MG63 (cell line): ENCODE measurements around the gene DIAPH1. TPM values are rescaled to one million over a fixed set of nuclear protein-coding genes. Genes with fewer than 3 reads are reported as not detected.

ENCODE experiments used
- DNase-seq: peaks from one replicate; pipeline ENCODE4 v3.0.0-alpha.2; 2020
- H3K27me3 ChIP-seq: fragments of 250-450 bp; sonication (Bioruptor Pico); 2 replicates; pipeline ENCODE4 v1.5.1; 2020; ENCODE audit warnings: mild to moderate bottlenecking, moderate library complexity
- H3K36me3 ChIP-seq: fragments of 250-450 bp; sonication (Bioruptor Pico); 2 replicates; pipeline ENCODE4 v1.5.1; 2020; ENCODE audit warnings: mild to moderate bottlenecking, moderate library complexity
- H3K4me3 ChIP-seq: fragments of 250-450 bp; sonication (Bioruptor Pico); 2 replicates; pipeline ENCODE4 v1.5.1; 2020; ENCODE audit warnings: mild to moderate bottlenecking, moderate library complexity
- H3K9me3 ChIP-seq: fragments of 250-450 bp; sonication (Bioruptor Pico); 2 replicates; pipeline ENCODE4 v1.5.1; 2020; ENCODE audit warnings: mild to moderate bottlenecking, moderate library complexity
- total RNA-seq: library from RNA; depleted of rRNA; stranded (reverse); fragments of >200 nt; shearing (Covaris generic); gene quantifications from 2 replicates; pipeline ENCODE4 v1.2.3, GENCODE V29; 2014; ENCODE audit warnings: low replicate concordance

DIAPH1 gene
- total RNA-seq, 1 experiment from 2014 or later = 43.9 TPM

DNA sequence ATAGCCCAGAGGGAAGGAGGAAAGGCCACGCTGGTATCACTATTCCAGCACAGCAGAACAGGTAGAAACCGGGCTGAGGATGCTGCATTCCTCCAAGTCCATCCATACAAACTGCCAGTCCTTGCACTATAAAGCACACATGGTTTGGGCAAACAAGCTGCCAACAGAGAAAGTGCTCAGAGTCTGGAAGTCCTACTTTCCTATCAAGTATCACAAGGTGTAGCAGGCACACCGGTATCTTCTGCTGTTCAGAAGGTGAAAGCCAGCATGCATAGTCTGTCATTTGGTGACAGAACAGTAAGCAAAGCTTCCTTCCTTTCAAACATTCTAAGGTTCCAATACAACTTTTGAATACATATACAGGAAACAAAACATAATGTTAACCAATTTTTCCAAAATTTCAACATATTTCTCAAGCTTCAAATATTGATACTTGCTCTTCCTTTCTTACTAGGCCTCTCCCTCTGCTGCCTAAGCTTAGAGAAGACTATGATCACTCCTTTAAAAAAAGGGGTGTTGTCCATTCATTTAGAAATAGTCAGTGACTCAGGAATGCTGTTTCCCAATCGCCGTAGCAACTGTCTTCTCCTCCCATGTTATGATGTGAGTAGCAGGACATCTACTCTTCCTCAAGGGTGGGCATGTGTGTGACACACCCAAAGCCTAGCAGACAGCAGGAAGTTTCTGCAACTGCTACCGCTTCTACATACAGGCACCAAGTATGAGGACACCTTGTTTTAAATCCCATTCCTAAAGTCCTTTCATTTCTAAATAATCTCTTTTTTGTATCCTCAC, 14.7 kb downstream of the DIAPH1 start:
- peak; percentile 91 for DNase-seq
- Histone ChIP-seq H3K4me3 (peak overlapping the region; percentile 1; the same call in 1 of the 2 replicates), H3K9me3 (no peaks in the 10 kb centered on the region), H3K27me3 (no peaks in the 10 kb centered on the region), H3K36me3 (peaks cover 7% of the 10 kb centered on the region; the same call in 1 of the 2 replicates)

DNA sequence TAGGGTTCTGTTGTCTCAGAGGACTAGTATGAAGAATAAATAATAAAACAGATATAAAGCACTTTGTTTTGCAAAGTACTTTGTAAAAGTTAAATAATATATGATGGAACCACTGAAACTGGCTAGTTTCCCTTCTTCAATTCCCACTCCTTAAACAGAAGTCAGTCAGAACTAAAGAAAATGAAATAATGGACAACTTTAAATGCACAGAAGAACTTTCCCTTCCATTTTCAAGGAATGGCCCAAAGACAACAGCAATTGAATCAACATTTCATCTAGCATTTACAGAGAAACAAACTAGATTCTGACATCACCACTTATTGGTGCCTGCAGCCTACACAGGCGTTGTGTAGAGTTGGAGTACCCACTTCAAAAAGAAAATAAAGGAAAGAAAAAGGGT, 16.2 kb downstream of the DIAPH1 start:
- Histone ChIP-seq H3K27me3 (no peaks in the 10 kb centered on the region), H3K4me3 (no peak overlapping the region), H3K9me3 (no peaks in the 10 kb centered on the region), H3K36me3 (peaks cover 7% of the 10 kb centered on the region; the same call in 1 of the 2 replicates)
- DNase-seq = no peak

DNA sequence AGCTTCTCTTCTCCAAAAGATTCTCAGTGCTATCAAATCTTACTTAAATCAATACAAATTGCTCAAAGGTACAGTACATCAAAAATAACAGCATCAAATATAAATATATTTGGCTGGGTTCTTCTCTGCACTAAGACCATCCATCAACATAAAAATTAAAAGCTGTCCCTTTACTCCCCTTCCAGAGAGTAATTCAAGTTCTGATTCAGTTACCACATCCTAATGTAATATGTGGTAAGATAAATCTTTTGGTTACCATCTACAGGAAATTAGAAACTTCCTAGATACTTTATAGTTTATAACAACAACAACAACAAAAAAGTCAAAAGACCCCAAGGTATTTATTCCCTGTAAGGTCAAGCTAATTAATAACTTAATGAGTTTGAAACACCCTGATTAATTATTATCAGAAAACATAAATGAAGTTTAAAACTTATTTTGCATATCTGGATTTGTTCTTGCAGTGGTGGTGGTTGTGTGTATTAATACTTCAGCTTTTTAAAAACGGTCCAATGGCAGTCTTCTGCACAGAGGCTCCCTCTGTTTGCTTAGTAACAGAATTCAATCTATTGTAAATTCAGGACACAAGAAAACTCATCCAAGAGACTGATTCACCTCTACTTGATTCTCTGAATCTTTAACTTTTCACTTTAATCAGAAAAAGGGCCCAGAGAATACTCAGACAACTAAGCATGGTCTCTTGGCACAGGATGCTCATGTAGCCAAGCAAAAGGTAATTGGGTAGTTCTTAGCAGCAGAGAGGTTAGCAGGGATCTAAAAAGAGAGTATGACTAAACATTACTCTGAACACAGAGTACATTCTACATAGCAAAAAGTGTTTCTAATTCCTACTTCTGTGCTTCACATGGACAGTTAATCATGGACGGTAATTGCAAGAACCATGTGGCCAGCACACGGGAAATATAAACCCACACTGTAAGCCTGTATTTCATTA, 20.1 kb downstream of the DIAPH1 start:
- H3K36me3 ChIP-seq = peaks cover 22% of the 10 kb centered on the region
- no peaks in the 10 kb centered on the region for H3K27me3 ChIP-seq
- no peaks in the 10 kb centered on the region for H3K9me3 ChIP-seq
- H3K4me3 ChIP-seq = no peak overlapping the region
- no peak for DNase-seq

DNA sequence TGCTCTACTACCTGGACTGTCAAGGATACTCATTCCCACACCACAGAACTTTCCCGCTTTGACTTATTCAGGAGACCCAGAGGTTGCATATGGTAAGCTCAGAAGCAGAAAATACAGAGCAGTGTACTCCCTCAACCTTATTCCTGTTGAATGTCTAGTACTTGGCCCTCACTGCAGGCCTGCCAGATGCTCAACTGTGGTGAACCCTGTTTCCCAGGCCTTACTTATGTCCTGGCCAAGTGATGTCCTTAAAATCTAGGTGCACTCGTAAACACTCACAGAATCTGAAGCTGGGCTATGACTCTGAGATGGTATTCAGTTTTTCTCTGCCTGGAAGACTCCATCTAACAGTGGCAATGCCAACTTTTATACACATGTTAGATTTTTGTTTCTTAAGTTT, 21.0 kb downstream of the DIAPH1 start:
- H3K4me3 ChIP-seq = no peak overlapping the region
- peaks cover 24% of the 10 kb centered on the region for H3K36me3 ChIP-seq
- H3K9me3 ChIP-seq = no peaks in the 10 kb centered on the region
- no peak for DNase-seq
- H3K27me3 ChIP-seq = no peaks in the 10 kb centered on the region

DNA sequence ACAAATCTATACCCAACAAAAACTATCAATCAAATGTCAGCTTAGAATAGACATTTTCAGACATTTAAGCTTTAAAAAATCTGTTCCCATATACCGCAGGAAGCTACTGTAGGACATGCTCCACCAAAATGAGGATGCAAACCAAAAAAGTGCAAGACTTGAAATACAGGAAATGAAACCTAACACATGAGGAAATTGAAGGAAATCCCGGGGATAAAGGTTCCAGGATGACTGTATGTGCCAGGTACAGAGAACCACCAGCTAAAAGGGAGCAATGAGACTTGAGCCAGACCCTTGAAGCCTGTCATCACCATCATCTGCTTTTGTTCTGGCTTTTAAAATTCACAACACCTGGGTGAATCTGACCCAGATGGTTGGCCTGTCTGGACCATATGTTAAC, 21.4 kb downstream of the DIAPH1 start:
- no peak overlapping the region for H3K4me3 ChIP-seq
- peaks cover 20% of the 10 kb centered on the region for H3K36me3 ChIP-seq
- H3K9me3 ChIP-seq = no peaks in the 10 kb centered on the region
- no peaks in the 10 kb centered on the region for H3K27me3 ChIP-seq
- DNase-seq = no peak

DNA sequence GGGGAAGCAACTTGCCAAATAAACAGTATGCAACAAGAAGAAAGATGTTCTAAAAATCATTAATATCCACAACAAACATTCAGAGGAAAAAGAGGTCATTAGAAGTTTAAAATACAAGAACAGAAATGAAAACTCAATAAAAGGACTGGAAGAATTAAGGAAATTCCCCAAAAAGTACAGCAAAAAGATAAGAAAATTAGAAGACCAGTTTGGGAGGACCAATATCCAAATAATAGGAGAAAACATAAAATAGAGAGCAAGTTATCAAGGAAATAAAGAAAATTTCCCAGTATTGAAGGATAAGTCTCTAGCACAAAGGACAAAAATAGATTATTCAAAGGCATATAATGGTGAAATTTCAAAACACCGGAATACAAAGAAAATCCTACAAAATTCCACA, 21.9 kb downstream of the DIAPH1 start:
- H3K4me3 ChIP-seq = no peak overlapping the region
- peaks cover 19% of the 10 kb centered on the region for H3K36me3 ChIP-seq
- no peak for DNase-seq
- no peaks in the 10 kb centered on the region for H3K9me3 ChIP-seq
- no peaks in the 10 kb centered on the region for H3K27me3 ChIP-seq

DNA sequence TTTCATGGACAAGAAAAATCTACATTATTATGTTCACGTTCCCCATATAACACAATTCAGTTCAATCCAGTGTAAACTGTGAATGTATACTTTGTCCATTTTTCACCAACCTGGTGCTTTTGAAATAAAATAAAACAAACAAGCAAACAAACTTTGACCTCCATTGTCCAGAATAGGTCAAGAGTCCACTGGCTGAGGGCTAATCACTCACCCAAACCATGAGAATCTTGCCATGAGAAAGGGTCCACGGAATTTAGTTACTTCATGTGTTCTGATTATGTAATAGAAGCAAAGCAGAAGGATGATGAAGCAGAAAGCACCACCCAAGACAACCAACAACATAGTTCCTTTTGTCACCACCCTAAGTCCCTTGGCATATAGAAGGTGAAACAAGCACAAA, 28.7 kb downstream of the DIAPH1 start:
- no peaks in the 10 kb centered on the region for H3K9me3 ChIP-seq
- H3K27me3 ChIP-seq = no peaks in the 10 kb centered on the region
- H3K4me3 ChIP-seq = no peak overlapping the region
- DNase-seq = no peak
- peaks cover 37% of the 10 kb centered on the region for H3K36me3 ChIP-seq

DNA sequence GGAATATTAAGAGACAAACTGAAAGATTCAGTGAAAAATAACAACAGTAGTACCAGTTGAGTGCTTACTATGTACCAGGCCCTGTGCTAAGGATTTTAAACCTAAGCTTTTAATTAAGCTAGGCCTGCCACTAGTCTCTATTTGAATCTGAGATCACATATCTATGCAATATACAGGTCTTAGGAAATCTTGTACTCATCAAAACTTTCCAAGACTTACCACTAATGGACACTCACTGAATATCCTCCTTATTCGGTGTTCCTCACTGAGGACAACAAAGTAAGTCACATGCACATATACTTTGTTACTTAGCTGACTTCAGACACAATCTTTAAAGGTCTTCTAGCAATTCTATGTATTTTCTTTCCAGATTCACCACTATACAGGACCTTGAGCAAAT, 32.6 kb downstream of the DIAPH1 start:
- Histone ChIP-seq H3K27me3 (no peaks in the 10 kb centered on the region), H3K9me3 (no peaks in the 10 kb centered on the region), H3K4me3 (no peak overlapping the region), H3K36me3 (peaks cover 59% of the 10 kb centered on the region)
- no peak for DNase-seq

DNA sequence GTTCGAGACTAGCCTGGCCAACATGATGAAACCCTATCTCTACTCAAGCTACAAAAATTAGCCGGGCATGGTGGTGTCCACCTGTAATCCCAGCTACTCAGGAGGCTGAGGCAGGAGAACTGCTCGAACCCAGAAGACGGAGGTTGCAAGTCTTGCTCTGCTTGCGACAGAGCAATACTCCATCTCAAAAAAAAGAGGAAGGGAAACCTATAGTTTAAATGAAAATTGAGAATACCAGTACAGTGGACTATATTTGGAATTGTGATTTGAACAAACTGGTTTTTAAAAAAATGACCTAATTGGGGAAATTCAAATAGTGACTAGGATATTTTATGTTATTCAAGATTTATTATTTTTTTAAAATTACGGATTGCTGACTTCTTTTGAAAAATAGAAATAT, 33.2 kb downstream of the DIAPH1 start:
- Histone ChIP-seq H3K4me3 (no peak overlapping the region), H3K36me3 (peaks cover 65% of the 10 kb centered on the region), H3K27me3 (no peaks in the 10 kb centered on the region), H3K9me3 (no peaks in the 10 kb centered on the region)
- no peak for DNase-seq

DNA sequence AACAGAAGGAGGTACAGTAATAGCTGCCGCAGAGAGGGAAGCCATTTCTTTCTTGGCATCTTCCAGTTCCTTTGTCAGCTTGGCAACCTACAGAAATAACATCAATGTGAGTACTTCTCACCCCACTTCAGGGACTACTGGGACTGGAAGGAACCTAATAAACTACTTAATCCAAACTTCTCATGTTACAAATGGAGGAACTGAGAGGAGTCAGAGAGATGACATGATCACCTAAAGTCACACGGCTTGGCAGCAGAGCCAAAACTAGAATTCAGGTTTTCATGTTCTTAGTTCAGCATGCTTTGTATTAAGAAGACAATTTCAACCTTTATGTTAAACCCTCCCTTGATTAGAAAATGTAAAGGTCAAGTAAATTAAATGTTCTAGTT, 44.7 kb downstream of the DIAPH1 start:
- Histone ChIP-seq H3K36me3 (peaks cover 78% of the 10 kb centered on the region), H3K4me3 (no peak overlapping the region), H3K9me3 (no peaks in the 10 kb centered on the region), H3K27me3 (no peaks in the 10 kb centered on the region)
- no peak for DNase-seq

DNA sequence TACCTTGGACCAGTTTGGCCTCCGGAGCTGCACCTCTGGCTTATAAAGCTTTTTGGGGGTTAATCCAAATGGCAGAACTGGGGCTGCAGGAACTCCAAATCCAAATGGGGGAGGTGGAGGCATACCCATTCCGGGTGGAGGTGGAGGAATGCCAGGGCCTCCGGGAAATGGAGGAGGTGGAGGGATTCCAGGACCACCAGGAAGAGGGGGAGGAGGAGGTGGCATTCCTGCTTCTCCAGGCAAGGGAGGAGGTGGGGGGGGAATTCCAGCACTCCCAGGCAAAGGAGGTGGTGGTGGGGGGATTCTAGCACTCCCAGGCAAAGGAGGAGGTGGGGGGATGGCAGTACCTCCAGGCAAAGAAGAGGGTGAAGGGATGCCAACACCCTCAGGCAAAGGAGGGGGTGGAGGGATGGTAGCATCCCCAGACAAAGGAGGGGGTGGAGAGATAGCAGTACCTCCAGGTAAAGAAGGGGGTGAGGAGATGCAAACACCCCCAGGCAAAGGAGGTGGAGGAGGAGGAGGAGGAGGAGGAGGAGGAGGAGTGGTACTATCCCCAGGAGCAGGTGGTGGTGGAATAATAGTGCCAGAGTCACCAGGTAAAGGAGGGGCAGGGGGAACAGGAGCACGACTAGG, 45.2 kb downstream of the DIAPH1 start:
- Histone ChIP-seq H3K27me3 (no peaks in the 10 kb centered on the region), H3K4me3 (no peak overlapping the region), H3K36me3 (peaks cover 73% of the 10 kb centered on the region), H3K9me3 (no peaks in the 10 kb centered on the region)
- DNase-seq = no peak

DNA sequence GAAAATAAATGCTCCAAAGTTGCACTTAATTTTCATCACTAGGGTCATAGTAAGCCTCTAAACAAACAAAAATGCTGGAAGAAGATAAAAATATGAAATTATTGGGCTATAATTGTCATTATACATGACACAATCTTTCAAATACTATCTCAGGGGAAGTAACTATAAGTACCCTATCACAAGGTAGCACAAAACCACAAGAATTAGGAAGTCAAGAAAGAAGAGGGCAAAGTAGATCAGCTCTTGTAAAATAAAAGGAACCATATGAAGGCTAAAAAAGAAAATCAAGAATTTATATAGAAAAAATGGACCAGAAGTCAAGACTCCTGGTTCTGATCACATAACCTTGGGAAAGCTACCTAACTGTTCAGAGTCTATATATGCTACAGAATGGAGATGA, 48.1 kb downstream of the DIAPH1 start:
- H3K9me3 ChIP-seq = no peaks in the 10 kb centered on the region
- peaks cover 68% of the 10 kb centered on the region for H3K36me3 ChIP-seq
- no peak overlapping the region for H3K4me3 ChIP-seq
- no peak for DNase-seq
- H3K27me3 ChIP-seq = no peaks in the 10 kb centered on the region

DNA sequence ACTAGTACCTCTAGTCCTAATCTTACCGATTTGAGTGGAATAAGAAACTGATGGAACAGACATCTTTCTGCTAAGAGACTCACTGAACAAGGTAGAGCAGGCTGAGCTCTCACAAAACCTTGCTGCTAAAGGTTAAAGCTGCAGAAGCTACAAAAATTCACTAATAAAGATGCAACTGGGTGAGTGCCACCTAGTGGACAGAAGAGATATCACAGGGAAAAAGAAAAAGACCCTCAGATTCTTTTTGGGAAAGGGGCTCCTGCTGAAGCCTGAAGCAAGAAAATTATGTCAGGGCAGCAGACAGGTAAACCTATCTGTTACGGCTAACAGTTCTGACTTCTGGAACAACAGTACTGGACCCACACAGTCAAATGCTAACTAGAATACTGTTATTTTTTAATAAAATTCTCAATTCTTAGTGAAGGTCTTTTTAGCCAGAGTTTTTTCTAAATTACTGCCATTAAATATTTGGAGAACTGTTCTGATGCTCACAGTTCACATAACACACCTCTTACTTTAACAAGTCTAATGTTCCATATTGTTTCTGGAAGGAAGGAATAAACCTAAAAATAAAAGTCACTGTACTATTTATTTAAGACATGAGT, 51.2 kb downstream of the DIAPH1 start:
- H3K36me3 ChIP-seq = peaks cover 76% of the 10 kb centered on the region
- DNase-seq = no peak

DNA sequence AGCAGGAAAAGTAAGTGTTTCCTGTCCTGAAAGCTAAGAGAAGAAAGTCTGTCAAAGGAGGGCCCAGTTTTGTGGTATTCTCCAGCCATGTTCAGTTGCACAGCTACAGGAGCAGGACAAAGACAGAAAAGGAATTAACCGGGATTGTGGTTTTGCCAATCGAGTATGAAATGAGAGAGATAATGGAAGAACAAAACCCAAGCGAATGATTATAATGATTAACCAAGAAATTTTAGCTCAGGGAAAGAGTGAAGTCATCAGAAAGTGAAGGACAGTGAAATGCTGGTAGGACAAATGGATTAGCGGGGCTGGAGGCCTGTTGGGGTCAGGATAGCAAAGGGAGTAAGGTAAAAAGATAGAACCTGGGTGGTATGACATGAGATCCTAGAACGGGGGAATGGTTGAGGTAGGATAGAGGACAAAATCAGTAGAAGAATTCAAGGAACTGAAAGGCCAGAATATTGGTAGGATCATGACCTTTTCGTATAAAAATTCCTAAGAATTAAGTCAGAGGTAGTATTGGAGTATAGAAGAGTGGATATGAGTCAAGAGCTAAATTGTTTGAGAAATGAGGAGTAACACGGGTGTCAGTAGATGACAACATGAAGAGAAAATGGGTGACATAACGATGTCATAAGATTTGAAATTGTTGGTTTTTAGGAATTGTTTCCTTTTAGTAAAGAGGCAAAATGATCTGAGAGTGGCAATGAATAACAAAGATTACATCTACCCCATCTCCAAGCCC, 52.8 kb downstream of the DIAPH1 start:
- no peak for DNase-seq
- no peaks in the 10 kb centered on the region for H3K9me3 ChIP-seq
- H3K4me3 ChIP-seq = no peak overlapping the region
- no peaks in the 10 kb centered on the region for H3K27me3 ChIP-seq
- H3K36me3 ChIP-seq = peaks cover 62% of the 10 kb centered on the region

More for the DNA sequence above, 51.2 kb downstream of the DIAPH1 start:
- Histone ChIP-seq H3K4me3 (no peak overlapping the region), H3K9me3 (no peaks in the 10 kb centered on the region), H3K27me3 (no peaks in the 10 kb centered on the region)

DNA sequence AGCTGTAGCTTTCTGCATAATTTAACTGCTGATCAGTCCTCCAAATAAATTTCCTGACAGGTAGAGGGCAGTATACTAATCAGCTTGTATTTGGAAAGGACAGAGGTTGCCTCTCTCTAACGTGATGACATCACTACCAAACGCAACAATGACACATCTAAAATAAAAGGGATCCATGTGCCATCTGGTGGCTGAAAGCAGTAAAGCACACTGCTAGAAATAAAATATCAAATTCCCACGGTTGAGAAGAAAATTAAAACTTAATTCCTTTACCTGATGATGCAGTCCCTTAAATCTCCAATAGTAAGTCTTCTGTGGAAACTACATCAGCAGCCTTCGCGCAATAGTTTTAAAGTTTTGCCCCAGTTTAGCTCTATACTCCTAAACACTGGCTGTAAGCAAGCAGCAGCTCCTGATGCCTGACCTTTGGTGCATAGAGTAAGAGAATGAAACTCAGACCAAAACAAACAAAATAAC, 54.5 kb downstream of the DIAPH1 start:
- Histone ChIP-seq H3K4me3 (no peak overlapping the region), H3K27me3 (no peaks in the 10 kb centered on the region), H3K9me3 (no peaks in the 10 kb centered on the region), H3K36me3 (peaks cover 62% of the 10 kb centered on the region)
- DNase-seq = peak; percentile 49
